Measurements from ENCODE around the gene ZNF556. TPM values are rescaled to one million over a fixed set of nuclear protein-coding genes. Genes with fewer than 3 reads are reported as not detected.
A peak's percentile ranks its signal among the peaks of the same experiment; 100 is the strongest.

ZNF556 gene
- total and polyA plus RNA-seq, 2 experiments from 2014 or later: not detected

DNA sequence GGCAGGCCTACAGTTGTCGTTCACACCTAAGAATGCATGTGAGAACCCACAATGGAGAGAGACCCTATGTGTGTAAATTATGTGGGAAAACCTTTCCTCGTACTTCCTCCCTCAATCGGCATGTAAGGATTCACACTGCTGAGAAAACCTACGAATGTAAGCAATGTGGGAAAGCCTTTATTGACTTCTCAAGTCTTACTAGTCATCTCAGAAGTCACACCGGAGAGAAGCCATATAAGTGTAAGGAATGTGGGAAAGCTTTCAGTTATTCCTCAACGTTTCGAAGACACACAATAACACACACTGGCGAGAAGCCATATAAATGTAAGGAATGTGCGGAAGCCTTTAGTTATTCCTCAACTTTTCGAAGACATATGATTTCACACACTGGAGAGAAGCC lies 14.5 kb upstream of the ZNF556 start:
- H4K20me1 ChIP-seq (replicated peaks; ENCODE audit: insufficient read depth): no peaks in the 10 kb centered on the region
- H3K9me3 Mint-ChIP-seq: peaks cover 98% of the 10 kb centered on the region

More for the DNA sequence above, 14.5 kb upstream of the ZNF556 start:
- H3K4me1 Mint-ChIP-seq: no peaks in the 10 kb centered on the region
- ATAC-seq (no peak), DNase-seq (ENCODE audit: low spot score) (peak; percentile 34)
- Histone ChIP-seq H2AFZ (no peak overlapping the region), H3K27me3 (ENCODE audit: insufficient read depth) (no peaks in the 10 kb centered on the region), H3K79me2 (replicated peaks; ENCODE audit: insufficient read depth) (no peaks in the 10 kb centered on the region), H3K36me3 (ENCODE audit: insufficient read depth) (peaks cover 61% of the 10 kb centered on the region), H3K4me3 (0 out of 2 replicates have a peak overlapping the region, but pooled peaks have one; percentile 15), H3F3A (replicated peaks; ENCODE audit: low read depth) (no peaks in the 10 kb centered on the region), H3K4me1 (ENCODE audit: insufficient read depth) (no peaks in the 10 kb centered on the region), H3K27ac (ENCODE audit: low read depth) (no peak overlapping the region), H3K4me2 (no peak overlapping the region), H3K9me2 (ENCODE audit: insufficient read depth) (no peaks in the 10 kb centered on the region)
- H3K36me3 Mint-ChIP-seq (ENCODE audit: low read depth): peaks cover 80% of the 10 kb centered on the region
- no peaks in the 10 kb centered on the region for H3K27me3 Mint-ChIP-seq (ENCODE audit: insufficient read depth, low read depth, poor library complexity)
- H3K27ac Mint-ChIP-seq: no peak overlapping the region
- H3K4me3 Mint-ChIP-seq: no peak overlapping the region
- TF ChIP-seq, protein P1, sequence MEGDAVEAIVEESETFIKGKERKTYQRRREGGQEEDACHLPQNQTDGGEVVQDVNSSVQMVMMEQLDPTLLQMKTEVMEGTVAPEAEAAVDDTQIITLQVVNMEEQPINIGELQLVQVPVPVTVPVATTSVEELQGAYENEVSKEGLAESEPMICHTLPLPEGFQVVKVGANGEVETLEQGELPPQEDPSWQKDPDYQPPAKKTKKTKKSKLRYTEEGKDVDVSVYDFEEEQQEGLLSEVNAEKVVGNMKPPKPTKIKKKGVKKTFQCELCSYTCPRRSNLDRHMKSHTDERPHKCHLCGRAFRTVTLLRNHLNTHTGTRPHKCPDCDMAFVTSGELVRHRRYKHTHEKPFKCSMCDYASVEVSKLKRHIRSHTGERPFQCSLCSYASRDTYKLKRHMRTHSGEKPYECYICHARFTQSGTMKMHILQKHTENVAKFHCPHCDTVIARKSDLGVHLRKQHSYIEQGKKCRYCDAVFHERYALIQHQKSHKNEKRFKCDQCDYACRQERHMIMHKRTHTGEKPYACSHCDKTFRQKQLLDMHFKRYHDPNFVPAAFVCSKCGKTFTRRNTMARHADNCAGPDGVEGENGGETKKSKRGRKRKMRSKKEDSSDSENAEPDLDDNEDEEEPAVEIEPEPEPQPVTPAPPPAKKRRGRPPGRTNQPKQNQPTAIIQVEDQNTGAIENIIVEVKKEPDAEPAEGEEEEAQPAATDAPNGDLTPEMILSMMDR (conservative IDR thresholded peaks at IDR 0.05; ENCODE audit: low read depth in 2 of 2): no peak
- TF ChIP-seq POLR2AphosphoS5 (IDR thresholded peaks at IDR 0.05; ENCODE audit: low read depth): no peak
- TF ChIP-seq, protein P2, sequence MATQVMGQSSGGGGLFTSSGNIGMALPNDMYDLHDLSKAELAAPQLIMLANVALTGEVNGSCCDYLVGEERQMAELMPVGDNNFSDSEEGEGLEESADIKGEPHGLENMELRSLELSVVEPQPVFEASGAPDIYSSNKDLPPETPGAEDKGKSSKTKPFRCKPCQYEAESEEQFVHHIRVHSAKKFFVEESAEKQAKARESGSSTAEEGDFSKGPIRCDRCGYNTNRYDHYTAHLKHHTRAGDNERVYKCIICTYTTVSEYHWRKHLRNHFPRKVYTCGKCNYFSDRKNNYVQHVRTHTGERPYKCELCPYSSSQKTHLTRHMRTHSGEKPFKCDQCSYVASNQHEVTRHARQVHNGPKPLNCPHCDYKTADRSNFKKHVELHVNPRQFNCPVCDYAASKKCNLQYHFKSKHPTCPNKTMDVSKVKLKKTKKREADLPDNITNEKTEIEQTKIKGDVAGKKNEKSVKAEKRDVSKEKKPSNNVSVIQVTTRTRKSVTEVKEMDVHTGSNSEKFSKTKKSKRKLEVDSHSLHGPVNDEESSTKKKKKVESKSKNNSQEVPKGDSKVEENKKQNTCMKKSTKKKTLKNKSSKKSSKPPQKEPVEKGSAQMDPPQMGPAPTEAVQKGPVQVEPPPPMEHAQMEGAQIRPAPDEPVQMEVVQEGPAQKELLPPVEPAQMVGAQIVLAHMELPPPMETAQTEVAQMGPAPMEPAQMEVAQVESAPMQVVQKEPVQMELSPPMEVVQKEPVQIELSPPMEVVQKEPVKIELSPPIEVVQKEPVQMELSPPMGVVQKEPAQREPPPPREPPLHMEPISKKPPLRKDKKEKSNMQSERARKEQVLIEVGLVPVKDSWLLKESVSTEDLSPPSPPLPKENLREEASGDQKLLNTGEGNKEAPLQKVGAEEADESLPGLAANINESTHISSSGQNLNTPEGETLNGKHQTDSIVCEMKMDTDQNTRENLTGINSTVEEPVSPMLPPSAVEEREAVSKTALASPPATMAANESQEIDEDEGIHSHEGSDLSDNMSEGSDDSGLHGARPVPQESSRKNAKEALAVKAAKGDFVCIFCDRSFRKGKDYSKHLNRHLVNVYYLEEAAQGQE (IDR thresholded peaks at IDR 0.05; ENCODE audit: unreplicated experiment): no peak
- no peak for TF ChIP-seq STAT1 (IDR thresholded peaks at IDR 0.05; ENCODE audit: unreplicated experiment)
- no peak for TF ChIP-seq CREB1 (CRISPR knock-in tag; IDR thresholded peaks at IDR 0.05; ENCODE audit: low read depth)
- TF ChIP-seq, protein P3, sequence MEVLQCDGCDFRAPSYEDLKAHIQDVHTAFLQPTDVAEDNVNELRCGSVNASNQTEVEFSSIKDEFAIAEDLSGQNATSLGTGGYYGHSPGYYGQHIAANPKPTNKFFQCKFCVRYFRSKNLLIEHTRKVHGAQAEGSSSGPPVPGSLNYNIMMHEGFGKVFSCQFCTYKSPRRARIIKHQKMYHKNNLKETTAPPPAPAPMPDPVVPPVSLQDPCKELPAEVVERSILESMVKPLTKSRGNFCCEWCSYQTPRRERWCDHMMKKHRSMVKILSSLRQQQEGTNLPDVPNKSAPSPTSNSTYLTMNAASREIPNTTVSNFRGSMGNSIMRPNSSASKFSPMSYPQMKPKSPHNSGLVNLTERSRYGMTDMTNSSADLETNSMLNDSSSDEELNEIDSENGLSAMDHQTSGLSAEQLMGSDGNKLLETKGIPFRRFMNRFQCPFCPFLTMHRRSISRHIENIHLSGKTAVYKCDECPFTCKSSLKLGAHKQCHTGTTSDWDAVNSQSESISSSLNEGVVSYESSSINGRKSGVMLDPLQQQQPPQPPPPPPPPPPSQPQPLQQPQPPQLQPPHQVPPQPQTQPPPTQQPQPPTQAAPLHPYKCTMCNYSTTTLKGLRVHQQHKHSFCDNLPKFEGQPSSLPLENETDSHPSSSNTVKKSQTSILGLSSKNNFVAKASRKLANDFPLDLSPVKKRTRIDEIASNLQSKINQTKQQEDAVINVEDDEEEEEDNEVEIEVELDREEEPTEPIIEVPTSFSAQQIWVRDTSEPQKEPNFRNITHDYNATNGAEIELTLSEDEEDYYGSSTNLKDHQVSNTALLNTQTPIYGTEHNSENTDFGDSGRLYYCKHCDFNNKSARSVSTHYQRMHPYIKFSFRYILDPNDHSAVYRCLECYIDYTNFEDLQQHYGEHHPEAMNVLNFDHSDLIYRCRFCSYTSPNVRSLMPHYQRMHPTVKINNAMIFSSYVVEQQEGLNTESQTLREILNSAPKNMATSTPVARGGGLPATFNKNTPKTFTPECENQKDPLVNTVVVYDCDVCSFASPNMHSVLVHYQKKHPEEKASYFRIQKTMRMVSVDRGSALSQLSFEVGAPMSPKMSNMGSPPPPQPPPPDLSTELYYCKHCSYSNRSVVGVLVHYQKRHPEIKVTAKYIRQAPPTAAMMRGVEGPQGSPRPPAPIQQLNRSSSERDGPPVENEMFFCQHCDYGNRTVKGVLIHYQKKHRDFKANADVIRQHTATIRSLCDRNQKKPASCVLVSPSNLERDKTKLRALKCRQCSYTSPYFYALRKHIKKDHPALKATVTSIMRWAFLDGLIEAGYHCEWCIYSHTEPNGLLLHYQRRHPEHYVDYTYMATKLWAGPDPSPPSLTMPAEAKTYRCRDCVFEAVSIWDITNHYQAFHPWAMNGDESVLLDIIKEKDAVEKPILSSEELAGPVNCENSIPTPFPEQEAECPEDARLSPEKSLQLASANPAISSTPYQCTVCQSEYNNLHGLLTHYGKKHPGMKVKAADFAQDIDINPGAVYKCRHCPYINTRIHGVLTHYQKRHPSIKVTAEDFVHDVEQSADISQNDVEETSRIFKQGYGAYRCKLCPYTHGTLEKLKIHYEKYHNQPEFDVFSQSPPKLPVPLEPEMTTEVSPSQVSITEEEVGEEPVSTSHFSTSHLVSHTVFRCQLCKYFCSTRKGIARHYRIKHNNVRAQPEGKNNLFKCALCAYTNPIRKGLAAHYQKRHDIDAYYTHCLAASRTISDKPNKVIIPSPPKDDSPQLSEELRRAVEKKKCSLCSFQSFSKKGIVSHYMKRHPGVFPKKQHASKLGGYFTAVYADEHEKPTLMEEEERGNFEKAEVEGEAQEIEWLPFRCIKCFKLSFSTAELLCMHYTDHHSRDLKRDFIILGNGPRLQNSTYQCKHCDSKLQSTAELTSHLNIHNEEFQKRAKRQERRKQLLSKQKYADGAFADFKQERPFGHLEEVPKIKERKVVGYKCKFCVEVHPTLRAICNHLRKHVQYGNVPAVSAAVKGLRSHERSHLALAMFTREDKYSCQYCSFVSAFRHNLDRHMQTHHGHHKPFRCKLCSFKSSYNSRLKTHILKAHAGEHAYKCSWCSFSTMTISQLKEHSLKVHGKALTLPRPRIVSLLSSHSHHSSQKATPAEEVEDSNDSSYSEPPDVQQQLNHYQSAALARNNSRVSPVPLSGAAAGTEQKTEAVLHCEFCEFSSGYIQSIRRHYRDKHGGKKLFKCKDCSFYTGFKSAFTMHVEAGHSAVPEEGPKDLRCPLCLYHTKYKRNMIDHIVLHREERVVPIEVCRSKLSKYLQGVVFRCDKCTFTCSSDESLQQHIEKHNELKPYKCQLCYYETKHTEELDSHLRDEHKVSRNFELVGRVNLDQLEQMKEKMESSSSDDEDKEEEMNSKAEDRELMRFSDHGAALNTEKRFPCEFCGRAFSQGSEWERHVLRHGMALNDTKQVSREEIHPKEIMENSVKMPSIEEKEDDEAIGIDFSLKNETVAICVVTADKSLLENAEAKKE (CRISPR knock-in tag; IDR thresholded peaks at IDR 0.05): no peak
- TF ChIP-seq EZH2 (IDR thresholded peaks at IDR 0.05; ENCODE audit: low read depth, unreplicated experiment): no peak
- TF ChIP-seq ZNF114 (CRISPR knock-in tag; IDR thresholded peaks at IDR 0.05): no peak
- no peak for TF ChIP-seq JUNB (IDR thresholded peaks at IDR 0.05; ENCODE audit: unreplicated experiment)
- no peak for TF ChIP-seq ZNF331 (CRISPR knock-in tag; IDR thresholded peaks at IDR 0.05; ENCODE audit: low read depth)
- no peak for TF ChIP-seq NANOG (IDR thresholded peaks at IDR 0.05; ENCODE audit: borderline replicate concordance)
- TF ChIP-seq, protein P4, sequence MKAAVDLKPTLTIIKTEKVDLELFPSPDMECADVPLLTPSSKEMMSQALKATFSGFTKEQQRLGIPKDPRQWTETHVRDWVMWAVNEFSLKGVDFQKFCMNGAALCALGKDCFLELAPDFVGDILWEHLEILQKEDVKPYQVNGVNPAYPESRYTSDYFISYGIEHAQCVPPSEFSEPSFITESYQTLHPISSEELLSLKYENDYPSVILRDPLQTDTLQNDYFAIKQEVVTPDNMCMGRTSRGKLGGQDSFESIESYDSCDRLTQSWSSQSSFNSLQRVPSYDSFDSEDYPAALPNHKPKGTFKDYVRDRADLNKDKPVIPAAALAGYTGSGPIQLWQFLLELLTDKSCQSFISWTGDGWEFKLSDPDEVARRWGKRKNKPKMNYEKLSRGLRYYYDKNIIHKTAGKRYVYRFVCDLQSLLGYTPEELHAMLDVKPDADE (IDR thresholded peaks at IDR 0.05): no peak

Measured in GM23338 (cell line).